GM12801 (cell line): ENCODE results near the gene HAO2.

Experiments used
- CTCF ChIP-seq: IDR thresholded peaks from one replicate; pipeline ENCODE4 v1.5.1; 2011; ENCODE audit warnings: control low read depth; ENCODE audit not compliant: insufficient read length; ENCODE audit errors: extremely low read depth

Gene HAO2

GRCh38 chr1:119347858-119348257 is 20.7 kb upstream of the HAO2 start:
- no peak for TF ChIP-seq CTCF

GRCh38 chr1:119348941-119349340 is 19.6 kb upstream of the HAO2 start:
- no peak for TF ChIP-seq CTCF

GRCh38 chr1:119351997-119352396 is 16.6 kb upstream of the HAO2 start:
- TF ChIP-seq CTCF = no peak

- no peak for TF ChIP-seq CTCF
These were observed 14.7 kb upstream of the HAO2 start for GRCh38 chr1:119353836-119354235.

DNA sequence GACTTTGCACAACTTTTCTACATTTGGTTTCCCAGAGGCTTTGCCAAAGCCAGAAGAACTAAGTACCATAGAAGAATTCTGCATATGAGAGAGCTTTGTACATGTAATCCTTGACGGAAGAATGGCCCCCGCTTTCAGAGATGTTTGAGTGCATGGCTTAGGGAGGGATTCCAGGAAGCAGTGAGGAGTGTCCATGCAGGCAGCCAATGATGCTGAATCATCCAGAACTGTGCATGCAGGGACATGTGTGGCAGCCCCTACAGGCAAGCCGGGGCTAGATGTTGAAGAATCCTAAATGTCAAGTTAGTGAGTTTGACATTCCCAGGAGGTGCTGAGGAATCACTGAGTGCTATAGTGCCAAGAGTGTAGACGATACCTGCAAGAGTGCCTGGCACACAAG is 9.9 kb upstream of the HAO2 start:
- no peak for TF ChIP-seq CTCF

DNA sequence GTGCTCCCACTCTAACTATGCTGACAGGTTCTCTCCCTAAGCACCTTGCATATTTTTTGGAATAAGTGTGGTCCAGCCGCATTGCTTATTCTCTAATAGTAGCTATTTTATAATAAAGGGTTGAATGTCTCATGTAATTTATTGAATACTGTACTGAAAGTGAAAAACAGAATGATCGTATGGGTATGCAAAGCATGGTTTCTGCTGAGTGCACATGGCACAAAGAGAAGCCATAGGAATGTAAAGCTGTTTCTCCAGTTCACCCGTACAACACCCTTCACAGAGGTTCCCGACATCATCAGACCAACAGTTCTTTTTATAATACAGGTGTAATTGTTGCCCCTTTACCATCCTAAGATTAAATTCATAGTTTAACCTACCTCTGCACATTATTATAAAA is 8.9 kb upstream of the HAO2 start:
- no peak for TF ChIP-seq CTCF

DNA sequence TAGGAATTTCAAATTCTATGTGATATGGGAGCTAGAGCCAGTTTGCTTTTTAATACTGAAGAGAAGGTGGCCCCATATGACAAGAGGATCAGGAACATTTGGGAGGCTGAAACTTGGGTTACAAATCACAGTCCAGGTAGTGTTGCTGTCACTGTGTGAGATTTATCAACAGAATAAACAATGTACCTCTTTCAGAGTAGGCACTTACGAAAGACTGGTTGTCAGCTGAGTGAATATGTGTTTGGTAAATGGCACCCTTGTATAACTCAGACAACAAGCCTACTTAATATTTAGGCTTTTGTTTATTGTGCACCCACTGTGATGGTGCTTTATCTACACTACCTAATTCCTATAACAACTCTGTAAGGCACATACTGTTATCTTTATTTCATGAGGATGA is 7.4 kb upstream of the HAO2 start:
- TF ChIP-seq CTCF = no peak

GRCh38 chr1:119361620-119362344 is 6.8 kb upstream of the HAO2 start:
- TF ChIP-seq CTCF = no peak
